Stimulated activated CD8-positive, alpha-beta memory T cell treated with anti-CD3 and anti-CD28 coated beads, Interleukin-12 subunit alpha, Interleukin-12 subunit beta, amount 100 ng/mL, for 1 hour (primary cell): ENCODE data around the gene UBE2D2.

ENCODE experiments used
- DNase-seq: peaks from one replicate; pipeline ENCODE4 v3.0.0-alpha.2; 2020; ENCODE audit warnings: low read depth

UBE2D2 gene

GRCh38 chr5:139648205-139649081 lies 87.3 kb downstream of the UBE2D2 start, which contains the start of gene CXXC5:
Gene CXXC5, plus strand, starts transcription at chr5:139648349. Its CDS starts 32,175 bp downstream, at chr5:139680524.
- no peak for DNase-seq

GRCh38 chr5:139649082-139649991 lies 88.2 kb downstream of the UBE2D2 start:
- no peak for DNase-seq

- DNase-seq: no peak
Observed at GRCh38 chr5:139650031-139650688, 89.0 kb downstream of the UBE2D2 start.

- DNase-seq: no peak
Observed at GRCh38 chr5:139650689-139651042, 89.5 kb downstream of the UBE2D2 start.

- no peak for DNase-seq
Observed at GRCh38 chr5:139651043-139651834, 90.1 kb downstream of the UBE2D2 start.

GRCh38 chr5:139651853-139652787 lies 91.0 kb downstream of the UBE2D2 start:
- peak; percentile 42 for DNase-seq

- DNase-seq: no peak
Observed at GRCh38 chr5:139652788-139653241, 91.7 kb downstream of the UBE2D2 start.

- no peak for DNase-seq
Observed at GRCh38 chr5:139653616-139654015, 92.5 kb downstream of the UBE2D2 start.

GRCh38 chr5:139654464-139654863 lies 93.3 kb downstream of the UBE2D2 start:
- DNase-seq: no peak

GRCh38 chr5:139654871-139655491 lies 93.8 kb downstream of the UBE2D2 start:
- no peak for DNase-seq

GRCh38 chr5:139655727-139656271 lies 94.7 kb downstream of the UBE2D2 start:
- DNase-seq: no peak

GRCh38 chr5:139657363-139658321 lies 96.5 kb downstream of the UBE2D2 start:
- no peak for DNase-seq

GRCh38 chr5:139658501-139658927 lies 97.4 kb downstream of the UBE2D2 start:
- DNase-seq: no peak

GRCh38 chr5:139658928-139659667 lies 98.0 kb downstream of the UBE2D2 start:
- DNase-seq: no peak

GRCh38 chr5:139659695-139660101 lies 98.6 kb downstream of the UBE2D2 start:
- no peak for DNase-seq

GRCh38 chr5:139660105-139660922 lies 99.2 kb downstream of the UBE2D2 start:
- no peak for DNase-seq
